ENCODE data around the gene TESK2. TPM values are rescaled to one million over a fixed set of nuclear protein-coding genes. Genes with fewer than 3 reads are reported as not detected.

Gene TESK2
- total RNA-seq, 1 donor from 2014 or later, result 8.2 TPM

DNA sequence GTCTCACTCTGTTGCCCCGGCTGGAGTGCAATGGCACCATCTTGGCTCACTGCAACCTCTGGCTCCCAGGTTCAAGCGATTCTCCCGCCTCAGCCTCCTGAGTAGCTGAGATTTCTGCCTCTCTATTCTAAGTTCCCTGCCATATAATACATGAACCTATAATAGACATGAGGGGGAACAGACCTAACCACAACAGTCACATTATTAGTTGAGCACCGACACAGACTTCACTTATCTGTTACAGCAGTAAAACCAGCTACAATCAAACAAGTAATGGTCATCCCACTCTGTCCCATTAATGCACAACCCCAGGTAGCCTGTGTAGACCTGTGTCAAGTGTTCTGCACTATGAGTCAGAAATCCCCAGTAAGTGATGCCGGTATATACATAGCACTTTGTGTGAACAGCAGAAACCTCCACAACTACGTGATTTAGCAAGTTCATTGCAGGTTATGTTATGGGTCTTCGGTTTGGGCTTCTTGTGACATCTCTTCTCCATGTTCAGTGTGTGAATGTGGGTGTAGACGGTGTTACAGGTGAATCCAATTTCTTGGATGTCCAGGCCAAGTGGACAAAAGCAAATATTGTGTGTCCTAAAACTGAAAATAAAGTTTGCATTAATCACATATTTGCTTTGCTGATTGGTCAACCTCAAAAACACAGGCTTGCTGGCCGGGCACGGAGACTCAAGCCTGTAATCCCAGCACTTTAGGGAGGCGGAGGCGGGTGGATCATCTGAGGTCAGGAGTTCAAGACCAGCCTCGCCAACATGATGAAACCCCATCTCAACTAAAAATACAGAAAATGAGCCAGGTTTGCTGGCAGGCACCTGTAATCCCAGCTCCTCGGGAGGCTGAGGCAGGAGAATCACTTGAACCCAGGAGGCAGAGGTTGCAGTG, 12.7 kb upstream of the TESK2 start:
- H3K27ac ChIP-seq, result no peak overlapping the region
- H3K9me3 ChIP-seq, result no peaks in the 10 kb centered on the region
- intact Hi-C loops (cut with DNase I), result no loop called here
- H3K27me3 ChIP-seq (ENCODE audit: low read depth), result no peaks in the 10 kb centered on the region
- DNase-seq (no peak), ATAC-seq (no peak)
- peaks cover 7% of the 10 kb centered on the region for H3K36me3 ChIP-seq
- TF ChIP-seq, protein P1, sequence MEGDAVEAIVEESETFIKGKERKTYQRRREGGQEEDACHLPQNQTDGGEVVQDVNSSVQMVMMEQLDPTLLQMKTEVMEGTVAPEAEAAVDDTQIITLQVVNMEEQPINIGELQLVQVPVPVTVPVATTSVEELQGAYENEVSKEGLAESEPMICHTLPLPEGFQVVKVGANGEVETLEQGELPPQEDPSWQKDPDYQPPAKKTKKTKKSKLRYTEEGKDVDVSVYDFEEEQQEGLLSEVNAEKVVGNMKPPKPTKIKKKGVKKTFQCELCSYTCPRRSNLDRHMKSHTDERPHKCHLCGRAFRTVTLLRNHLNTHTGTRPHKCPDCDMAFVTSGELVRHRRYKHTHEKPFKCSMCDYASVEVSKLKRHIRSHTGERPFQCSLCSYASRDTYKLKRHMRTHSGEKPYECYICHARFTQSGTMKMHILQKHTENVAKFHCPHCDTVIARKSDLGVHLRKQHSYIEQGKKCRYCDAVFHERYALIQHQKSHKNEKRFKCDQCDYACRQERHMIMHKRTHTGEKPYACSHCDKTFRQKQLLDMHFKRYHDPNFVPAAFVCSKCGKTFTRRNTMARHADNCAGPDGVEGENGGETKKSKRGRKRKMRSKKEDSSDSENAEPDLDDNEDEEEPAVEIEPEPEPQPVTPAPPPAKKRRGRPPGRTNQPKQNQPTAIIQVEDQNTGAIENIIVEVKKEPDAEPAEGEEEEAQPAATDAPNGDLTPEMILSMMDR (IDR thresholded peaks at IDR 0.05), result no peak
- H3K4me1 ChIP-seq, result peaks cover 28% of the 10 kb centered on the region
- H3K4me3 ChIP-seq, result no peak overlapping the region

DNA sequence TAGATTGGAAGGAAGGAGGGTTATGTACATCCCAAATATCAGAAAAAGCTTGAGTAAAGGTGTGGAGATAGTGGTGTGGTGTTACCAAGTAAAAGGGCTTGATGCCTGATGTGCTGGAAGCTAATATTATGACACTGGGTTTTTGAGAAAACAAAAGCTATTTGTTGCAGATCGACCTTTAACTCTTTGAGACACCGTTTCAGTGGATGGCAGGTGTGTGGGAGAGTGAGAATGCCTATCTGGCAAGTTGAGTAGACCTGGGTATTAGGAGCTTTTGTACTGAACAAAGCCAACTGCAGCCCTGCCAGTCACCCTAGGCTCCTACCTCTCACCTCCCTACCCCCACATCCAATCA, 10.5 kb upstream of the TESK2 start:
- TF ChIP-seq, protein P1 (IDR thresholded peaks at IDR 0.05), result no peak
- Histone ChIP-seq H3K4me3 (no peak overlapping the region), H3K27ac (no peak overlapping the region), H3K27me3 (ENCODE audit: low read depth) (no peaks in the 10 kb centered on the region), H3K4me1 (peaks cover 20% of the 10 kb centered on the region), H3K9me3 (no peaks in the 10 kb centered on the region), H3K36me3 (no peaks in the 10 kb centered on the region)
- intact Hi-C loops (cut with DNase I), result no loop called here
- DNase-seq (no peak), ATAC-seq (no peak)

DNA sequence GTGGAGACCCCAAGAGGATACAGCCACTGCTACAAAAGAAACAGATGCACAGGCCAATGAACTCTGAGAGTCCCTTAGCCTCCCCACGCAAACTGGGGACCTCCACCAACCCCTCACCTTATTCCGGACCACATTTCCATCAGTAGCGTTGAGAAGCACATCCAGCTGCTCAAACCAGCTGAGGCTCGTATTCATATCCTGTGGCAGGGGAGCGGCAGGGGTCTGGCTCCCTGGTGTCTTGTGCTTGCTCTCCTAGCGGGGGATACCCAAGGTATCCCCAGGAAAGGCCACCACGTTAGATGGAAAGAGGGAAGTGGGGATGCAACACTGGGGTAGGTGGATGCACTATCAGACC, 8.4 kb upstream of the TESK2 start:
- DNase-seq, result no peak
- ATAC-seq, result no peak
- intact Hi-C loops (cut with DNase I), result loop anchor here (10.0 kb wide), 1 partner anchor 145 kb away; no protein-coding TSS in a partner anchor

DNA sequence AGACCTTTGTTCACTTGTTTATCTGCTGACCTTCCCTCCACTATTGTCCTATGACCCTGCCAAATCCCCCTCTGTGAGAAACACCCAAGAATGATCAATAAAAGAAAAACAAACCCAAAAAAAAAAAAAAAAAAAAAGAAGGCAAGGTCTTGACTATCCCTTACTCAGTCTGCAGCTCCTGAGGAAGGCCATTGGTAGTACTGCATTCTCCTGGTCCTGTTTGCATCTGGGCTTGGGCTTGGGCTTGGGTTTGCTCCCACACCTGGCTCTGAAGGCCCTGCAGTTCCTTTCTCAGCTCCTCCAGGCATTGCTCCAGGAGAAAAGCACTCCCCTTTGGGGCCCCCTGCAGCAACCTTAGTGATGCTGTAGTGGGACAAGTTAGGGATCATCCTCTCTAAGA, 7.3 kb upstream of the TESK2 start:
- intact Hi-C loops (cut with DNase I), result loop anchor here (10.0 kb wide), 1 partner anchor 143 kb away; no protein-coding TSS in a partner anchor
- Histone ChIP-seq H3K4me1 (peaks cover 20% of the 10 kb centered on the region), H3K36me3 (no peaks in the 10 kb centered on the region), H3K27me3 (ENCODE audit: low read depth) (no peaks in the 10 kb centered on the region), H3K27ac (no peak overlapping the region), H3K4me3 (no peak overlapping the region), H3K9me3 (no peaks in the 10 kb centered on the region)
- TF ChIP-seq, protein P1 (IDR thresholded peaks at IDR 0.05), result no peak
- DNase-seq (no peak), ATAC-seq (no peak)

More for the DNA sequence above, 8.4 kb upstream of the TESK2 start:
- Histone ChIP-seq H3K9me3 (no peaks in the 10 kb centered on the region), H3K27ac (peak overlapping the region; percentile 51), H3K36me3 (no peaks in the 10 kb centered on the region), H3K4me1 (peaks cover 20% of the 10 kb centered on the region), H3K4me3 (peak overlapping the region; percentile 74), H3K27me3 (ENCODE audit: low read depth) (no peaks in the 10 kb centered on the region)
- TF ChIP-seq, protein P1 (IDR thresholded peaks at IDR 0.05), result no peak

DNA sequence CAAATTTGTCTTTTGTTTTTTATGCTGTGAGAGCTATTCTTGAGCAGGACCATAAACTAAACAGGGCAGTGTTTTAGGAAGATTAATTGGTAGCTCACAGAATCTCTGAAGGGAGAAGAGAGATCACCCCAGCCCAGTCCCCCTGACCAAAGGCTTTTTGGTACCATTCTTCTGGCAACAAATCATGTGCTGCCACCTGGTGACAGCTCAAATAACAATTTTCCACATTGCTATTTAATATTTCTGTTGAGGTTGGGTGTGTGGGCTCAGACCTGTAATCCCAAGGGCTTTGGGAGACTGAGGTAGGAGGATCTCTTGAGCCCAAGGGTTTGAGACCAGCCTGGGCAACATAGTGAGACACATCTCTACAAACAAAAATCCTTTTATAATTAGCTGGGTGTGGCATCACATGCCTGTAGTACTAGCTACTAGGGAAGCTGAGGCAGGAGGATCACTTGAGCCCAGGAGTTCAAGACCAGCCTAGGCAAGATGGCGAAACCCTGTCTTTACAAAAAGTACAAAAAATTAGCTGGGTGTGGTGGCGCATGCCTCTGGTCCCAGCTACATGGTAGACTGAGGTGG, 2.2 kb upstream of the TESK2 start:
- TF ChIP-seq, protein P1 (IDR thresholded peaks at IDR 0.05), result peak; percentile 59
- no peaks in the 10 kb centered on the region for H3K9me3 ChIP-seq
- H3K4me1 ChIP-seq, result peaks cover 16% of the 10 kb centered on the region
- H3K4me3 ChIP-seq, result no peak overlapping the region
- H3K27me3 ChIP-seq (ENCODE audit: low read depth), result no peaks in the 10 kb centered on the region
- no peaks in the 10 kb centered on the region for H3K36me3 ChIP-seq
- intact Hi-C loops (cut with DNase I), result loop anchor here (10.0 kb wide), 1 partner anchor 138 kb away; no protein-coding TSS in a partner anchor
- DNase-seq, result no peak
- H3K27ac ChIP-seq, result no peak overlapping the region
- ATAC-seq, result no peak
